ENCODE measurements around the gene NAXD.

The NAXD gene

DNA sequence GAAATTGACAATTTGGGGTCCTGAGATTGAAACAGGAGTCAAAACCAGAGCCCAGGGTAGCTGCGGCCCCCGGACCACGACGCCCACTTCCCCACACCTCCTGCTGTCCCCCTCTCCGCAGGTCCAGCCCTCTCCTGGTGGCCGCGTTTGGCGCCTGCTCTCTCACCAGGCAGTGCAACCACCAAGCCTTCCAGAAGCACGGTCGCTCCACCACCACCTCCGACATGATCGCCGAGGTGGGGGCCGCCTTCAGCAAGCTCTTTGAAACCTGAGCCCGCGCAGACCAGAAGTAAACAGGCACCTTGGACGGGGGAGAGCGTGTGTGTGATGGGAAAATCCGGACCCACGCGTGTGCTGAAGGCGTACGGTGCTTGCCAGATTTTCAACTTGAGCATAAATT lies 22.9 kb downstream of the NAXD start:
- no peak for DNase-seq (ENCODE audit: low spot score)
- ChIA-PET CTCF (no interaction called here), POLR2A (ENCODE audit: low non-redundant PET) (no interaction called here)
- TF ChIP-seq, protein P1, sequence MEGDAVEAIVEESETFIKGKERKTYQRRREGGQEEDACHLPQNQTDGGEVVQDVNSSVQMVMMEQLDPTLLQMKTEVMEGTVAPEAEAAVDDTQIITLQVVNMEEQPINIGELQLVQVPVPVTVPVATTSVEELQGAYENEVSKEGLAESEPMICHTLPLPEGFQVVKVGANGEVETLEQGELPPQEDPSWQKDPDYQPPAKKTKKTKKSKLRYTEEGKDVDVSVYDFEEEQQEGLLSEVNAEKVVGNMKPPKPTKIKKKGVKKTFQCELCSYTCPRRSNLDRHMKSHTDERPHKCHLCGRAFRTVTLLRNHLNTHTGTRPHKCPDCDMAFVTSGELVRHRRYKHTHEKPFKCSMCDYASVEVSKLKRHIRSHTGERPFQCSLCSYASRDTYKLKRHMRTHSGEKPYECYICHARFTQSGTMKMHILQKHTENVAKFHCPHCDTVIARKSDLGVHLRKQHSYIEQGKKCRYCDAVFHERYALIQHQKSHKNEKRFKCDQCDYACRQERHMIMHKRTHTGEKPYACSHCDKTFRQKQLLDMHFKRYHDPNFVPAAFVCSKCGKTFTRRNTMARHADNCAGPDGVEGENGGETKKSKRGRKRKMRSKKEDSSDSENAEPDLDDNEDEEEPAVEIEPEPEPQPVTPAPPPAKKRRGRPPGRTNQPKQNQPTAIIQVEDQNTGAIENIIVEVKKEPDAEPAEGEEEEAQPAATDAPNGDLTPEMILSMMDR (conservative IDR thresholded peaks at IDR 0.05; ENCODE audit: low read depth) = no peak
- H3K27ac ChIP-seq = peak overlapping the region; percentile 21

DNA sequence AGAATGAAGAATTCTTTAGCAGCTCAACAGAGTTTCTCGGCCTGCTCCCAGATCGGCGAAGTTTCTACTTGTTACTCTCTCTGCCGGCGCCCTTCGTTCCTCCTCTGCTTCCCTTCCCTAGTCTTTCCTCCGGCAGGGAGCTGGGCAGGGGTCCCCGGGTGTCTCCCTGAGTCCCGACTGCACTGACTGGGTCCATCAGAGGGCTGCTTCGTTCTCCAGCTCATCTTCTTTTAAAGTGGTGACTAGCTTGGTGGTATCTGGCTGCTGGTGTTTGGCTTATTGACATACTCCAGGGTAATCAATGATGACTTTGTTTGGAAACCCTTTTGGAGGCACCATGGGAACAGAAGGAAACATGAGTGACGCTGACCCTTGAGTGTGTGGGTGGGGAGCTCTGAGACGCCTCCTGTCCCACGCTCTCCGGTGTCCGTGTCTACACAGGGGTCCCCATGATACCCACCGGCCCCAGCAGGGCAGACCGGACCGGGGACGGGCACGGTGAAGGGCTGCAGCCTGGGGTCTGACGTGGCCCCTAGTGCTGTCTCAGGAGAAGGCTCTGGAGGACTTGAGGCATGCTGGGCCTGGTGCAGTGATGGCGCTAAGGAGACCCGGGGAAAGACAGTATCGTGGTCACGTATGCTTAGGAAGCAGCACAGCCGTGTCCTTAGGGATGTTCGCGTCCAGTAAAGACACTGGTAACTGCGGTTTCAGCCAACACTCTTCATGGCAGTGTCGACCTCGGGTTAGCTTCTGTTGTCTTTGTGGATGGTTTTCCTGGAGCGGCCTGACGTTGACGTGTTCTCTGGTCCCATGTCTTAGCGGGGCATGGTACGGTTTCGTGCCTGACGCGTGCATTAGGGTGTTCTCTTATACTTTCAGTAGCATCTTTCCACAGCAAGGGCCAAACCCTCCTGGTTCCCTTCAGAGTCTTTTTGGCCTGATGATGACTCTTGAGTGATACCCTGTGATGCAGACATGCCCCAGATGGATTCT lies 23.8 kb downstream of the NAXD start:
- POLR2A ChIA-PET (ENCODE audit: low non-redundant PET) = no interaction called here
- DNase-seq (ENCODE audit: low spot score) = no peak
- TF ChIP-seq, protein P1 (conservative IDR thresholded peaks at IDR 0.05; ENCODE audit: low read depth) = no peak
- CTCF ChIA-PET = interaction anchor here (0.6 kb wide), 1 partner anchor 45 kb away, joined by 5 read pairs; no protein-coding TSS in a partner anchor
- H3K27ac ChIP-seq = peak overlapping the region; percentile 18; the same call in 1 of the 2 replicates

DNA sequence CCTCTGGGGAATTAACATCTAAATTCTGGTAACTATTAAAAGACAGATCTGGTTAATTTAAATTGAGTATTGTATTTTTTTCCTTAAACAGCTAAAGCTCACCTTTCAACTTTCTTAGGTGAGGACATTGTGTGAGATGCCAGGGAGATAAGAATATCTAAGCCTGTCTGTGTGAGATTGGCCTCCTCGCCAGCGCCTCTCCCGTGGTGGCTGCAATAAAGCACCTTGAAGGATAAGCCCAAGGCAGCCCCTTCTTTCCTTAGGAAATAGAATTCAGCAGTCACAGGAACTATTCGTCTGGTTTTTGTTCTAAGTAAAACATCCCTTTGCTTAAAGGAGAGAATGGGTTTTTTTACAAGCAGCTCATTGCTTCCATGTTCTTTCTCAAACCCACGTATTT lies 24.6 kb downstream of the NAXD start:
- peak overlapping the region; percentile 48 for H3K27ac ChIP-seq
- DNase-seq (ENCODE audit: low spot score) = no peak
- POLR2A ChIA-PET (ENCODE audit: low non-redundant PET) = interaction anchor here (0.6 kb wide), 2 partner anchors 14 kb away, joined by 3 to 6 read pairs; no protein-coding TSS in a partner anchor
- CTCF ChIA-PET = interaction anchor here (0.6 to 0.7 kb wide), 3 partner anchors 17 to 46 kb away, joined by 3 to 5 read pairs (median 3); partner anchors contain the start of gene NAXD
- TF ChIP-seq, protein P1 (conservative IDR thresholded peaks at IDR 0.05; ENCODE audit: low read depth) = no peak

DNA sequence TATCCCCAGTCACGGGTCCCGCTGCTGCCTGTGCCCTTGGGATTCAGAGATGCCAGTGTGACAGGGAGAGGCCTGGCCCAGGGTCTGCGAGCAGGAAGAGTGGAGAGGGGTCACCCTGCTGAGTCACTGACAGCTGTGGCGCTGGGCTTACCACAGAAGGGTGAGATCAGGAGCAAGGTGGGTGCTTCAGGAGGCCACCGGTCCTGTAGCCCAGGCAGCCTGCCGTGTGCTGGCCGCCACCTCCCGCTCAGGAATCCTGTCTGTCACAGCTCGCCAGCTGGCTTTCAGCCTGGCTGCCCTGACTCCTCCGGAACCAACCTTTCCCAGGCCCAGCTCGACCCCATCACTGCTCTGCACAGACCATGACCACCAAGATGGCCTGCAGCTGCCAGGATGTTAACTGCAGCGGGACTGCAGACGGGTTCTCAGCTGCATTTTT lies 25.3 kb downstream of the NAXD start:
- ChIA-PET POLR2A (ENCODE audit: low non-redundant PET) (no interaction called here), CTCF (interaction anchor here (0.7 kb wide), 2 partner anchors 17 to 25 kb away, joined by 3 read pairs; partner anchors contain the start of gene NAXD)
- TF ChIP-seq, protein P1 (conservative IDR thresholded peaks at IDR 0.05; ENCODE audit: low read depth) = no peak
- peak overlapping the region; percentile 48 for H3K27ac ChIP-seq
- no peak for DNase-seq (ENCODE audit: low spot score)

DNA sequence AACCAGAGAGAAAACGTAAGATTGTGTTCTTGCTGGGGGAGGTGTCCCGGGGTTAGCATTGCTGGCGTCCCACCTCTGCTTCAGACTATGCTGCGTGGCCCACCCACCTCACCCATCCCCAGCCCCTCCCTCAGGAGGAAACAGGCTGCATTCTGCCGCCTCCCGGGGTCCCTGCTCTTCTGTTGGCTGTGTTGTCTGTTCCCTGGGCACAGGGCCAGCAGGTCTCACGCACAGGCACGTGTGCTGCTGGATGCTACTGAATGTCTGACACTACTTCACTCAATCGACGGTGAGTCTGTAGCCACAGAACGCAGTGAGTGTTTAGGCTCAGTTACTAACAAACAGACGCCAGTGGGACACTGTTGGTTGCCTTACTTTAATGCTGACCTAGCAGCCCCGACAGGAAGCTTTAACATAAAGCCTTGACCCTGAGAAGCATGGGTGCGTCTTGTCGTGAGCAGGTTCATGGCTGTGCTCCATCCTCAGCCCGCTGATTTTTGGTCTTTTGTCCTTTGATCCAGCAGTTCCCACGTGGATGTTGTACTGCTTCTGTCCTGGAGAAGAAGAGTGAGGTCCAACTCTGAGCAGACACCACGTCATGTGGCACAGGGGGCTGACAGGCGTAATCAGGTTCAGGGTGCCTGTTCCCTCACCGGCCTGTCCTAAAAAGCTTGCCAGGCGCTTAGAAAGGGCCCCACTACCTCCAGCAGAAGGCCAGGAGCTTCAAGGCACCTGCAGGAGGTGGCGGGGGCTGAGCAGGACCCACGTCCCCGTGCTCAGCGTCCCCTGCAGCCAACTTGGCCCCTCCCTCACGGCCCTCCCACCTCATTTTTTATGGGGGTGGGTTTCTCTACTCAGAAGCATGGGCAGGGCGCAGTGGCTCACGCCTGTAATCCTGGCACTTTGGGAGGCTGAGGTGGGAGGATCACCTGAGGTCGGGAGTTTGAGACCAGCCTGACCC lies 26.0 kb downstream of the NAXD start:
- ChIA-PET POLR2A (ENCODE audit: low non-redundant PET) (no interaction called here), CTCF (interaction anchor here (0.6 kb wide), 1 partner anchor 74 kb away, joined by 6 read pairs; no protein-coding TSS in a partner anchor)
- TF ChIP-seq, protein P1 (conservative IDR thresholded peaks at IDR 0.05; ENCODE audit: low read depth) = no peak
- H3K27ac ChIP-seq = peak overlapping the region; percentile 48
- DNase-seq (ENCODE audit: low spot score) = no peak
